Loucy (cell line): ENCODE measurements around the gene MACROD2.

Experiments
- H2AFZ ChIP-seq: fragments of 200-600 bp; sonication (generic); 2 replicates; pipeline ENCODE4 v1.6.0; 2016; ENCODE audit warnings: antibody characterized with exemption, mild to moderate bottlenecking, low read length, moderate library complexity
- H3F3A ChIP-seq: fragments of 200-600 bp; 2 replicates; pipeline ENCODE4 v1.6.0; 2016; ENCODE audit warnings: antibody characterized with exemption, low read depth, mild to moderate bottlenecking
- H3K27me3 ChIP-seq: fragments of 200-600 bp; sonication (generic); 2 replicates; pipeline ENCODE4 v1.6.1; 2014; ENCODE audit warnings: low read length, mild to moderate bottlenecking; ENCODE audit not compliant: insufficient read depth, poor library complexity, severe bottlenecking
- H3K36me3 ChIP-seq: fragments of 200-600 bp; sonication (generic); 2 replicates; pipeline ENCODE4 v1.6.1; 2016; ENCODE audit warnings: low read length; ENCODE audit not compliant: insufficient read depth
- H3K4me1 ChIP-seq: fragments of 200-600 bp; sonication (generic); 2 replicates; pipeline ENCODE4 v1.5.1; 2014; ENCODE audit warnings: low read length, mild to moderate bottlenecking; ENCODE audit not compliant: insufficient read depth, poor library complexity, severe bottlenecking
- H3K4me2 ChIP-seq: fragments of 200-600 bp; sonication (generic); 2 replicates; pipeline ENCODE4 v1.6.0; 2014; ENCODE audit warnings: antibody characterized with exemption, low read length, low read depth, mild to moderate bottlenecking; ENCODE audit not compliant: poor library complexity, severe bottlenecking
- H3K4me3 ChIP-seq: fragments of 200-600 bp; sonication (generic); 2 replicates; pipeline ENCODE4 v1.5.1; 2014; ENCODE audit warnings: low read length, mild to moderate bottlenecking, mixed read lengths; ENCODE audit not compliant: poor library complexity, severe bottlenecking
- H3K79me2 ChIP-seq: fragments of 200-600 bp; sonication (generic); 2 replicates; pipeline ENCODE4 v1.6.1; 2014; ENCODE audit warnings: low read length; ENCODE audit not compliant: insufficient read depth
- H3K9ac ChIP-seq: fragments of 200-600 bp; sonication (generic); 2 replicates; pipeline ENCODE4 v1.6.0; 2014; ENCODE audit warnings: mild to moderate bottlenecking, low read depth, low read length, moderate library complexity; ENCODE audit not compliant: poor library complexity, severe bottlenecking
- H3K9me2 ChIP-seq: fragments of 200-600 bp; sonication (generic); replicated peaks from 2 replicates; pipeline ENCODE4 v1.6.1; 2016; ENCODE audit warnings: low read depth, low read length, mixed read lengths
- H3K9me3 ChIP-seq: fragments of 200-600 bp; sonication (generic); 2 replicates; pipeline ENCODE4 v1.6.1; 2014; ENCODE audit warnings: mild to moderate bottlenecking, antibody characterized with exemption, low read length, low read depth; ENCODE audit not compliant: insufficient read depth
- H4K20me1 ChIP-seq: fragments of 200-600 bp; sonication (generic); 2 replicates; pipeline ENCODE4 v1.6.0; 2014; ENCODE audit warnings: antibody characterized with exemption, low read length, mild to moderate bottlenecking; ENCODE audit not compliant: insufficient read depth, poor library complexity, severe bottlenecking
- EZH2phosphoT487 ChIP-seq: fragments of 200-600 bp; IDR thresholded peaks from 2 replicates; pipeline ENCODE4 v1.6.1; 2018; ENCODE audit warnings: antibody characterized with exemption, mild to moderate bottlenecking, moderate library complexity, borderline replicate concordance
- TF ChIP-seq, protein P1 (sequence below): fragments of 200-600 bp; sonication (generic); conservative IDR thresholded peaks from 2 replicates; pipeline ENCODE4 v1.5.1; 2014; ENCODE audit warnings: mild to moderate bottlenecking, antibody characterized with exemption, low read length

Gene MACROD2

GRCh38 chr20:15440049-15440820 lies 1444.9 kb downstream of the MACROD2 start:
- Histone ChIP-seq H3K36me3 (no peaks in the 10 kb centered on the region), H3F3A (no peaks in the 10 kb centered on the region), H3K9ac (no peak overlapping the region), H3K4me2 (no peak overlapping the region), H3K4me1 (no peaks in the 10 kb centered on the region), H2AFZ (no peak overlapping the region), H3K27me3 (no peaks in the 10 kb centered on the region), H3K79me2 (no peaks in the 10 kb centered on the region), H4K20me1 (no peaks in the 10 kb centered on the region), H3K9me3 (no peaks in the 10 kb centered on the region), H3K9me2 (no peaks in the 10 kb centered on the region), H3K4me3 (no peak overlapping the region)
- TF ChIP-seq, protein P1, sequence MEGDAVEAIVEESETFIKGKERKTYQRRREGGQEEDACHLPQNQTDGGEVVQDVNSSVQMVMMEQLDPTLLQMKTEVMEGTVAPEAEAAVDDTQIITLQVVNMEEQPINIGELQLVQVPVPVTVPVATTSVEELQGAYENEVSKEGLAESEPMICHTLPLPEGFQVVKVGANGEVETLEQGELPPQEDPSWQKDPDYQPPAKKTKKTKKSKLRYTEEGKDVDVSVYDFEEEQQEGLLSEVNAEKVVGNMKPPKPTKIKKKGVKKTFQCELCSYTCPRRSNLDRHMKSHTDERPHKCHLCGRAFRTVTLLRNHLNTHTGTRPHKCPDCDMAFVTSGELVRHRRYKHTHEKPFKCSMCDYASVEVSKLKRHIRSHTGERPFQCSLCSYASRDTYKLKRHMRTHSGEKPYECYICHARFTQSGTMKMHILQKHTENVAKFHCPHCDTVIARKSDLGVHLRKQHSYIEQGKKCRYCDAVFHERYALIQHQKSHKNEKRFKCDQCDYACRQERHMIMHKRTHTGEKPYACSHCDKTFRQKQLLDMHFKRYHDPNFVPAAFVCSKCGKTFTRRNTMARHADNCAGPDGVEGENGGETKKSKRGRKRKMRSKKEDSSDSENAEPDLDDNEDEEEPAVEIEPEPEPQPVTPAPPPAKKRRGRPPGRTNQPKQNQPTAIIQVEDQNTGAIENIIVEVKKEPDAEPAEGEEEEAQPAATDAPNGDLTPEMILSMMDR: no peak
- TF ChIP-seq EZH2phosphoT487: no peak

- Histone ChIP-seq H3K9me3 (no peaks in the 10 kb centered on the region), H3K4me3 (no peak overlapping the region), H3K9ac (no peak overlapping the region), H3K9me2 (no peaks in the 10 kb centered on the region), H4K20me1 (no peaks in the 10 kb centered on the region), H3K79me2 (no peaks in the 10 kb centered on the region), H3F3A (no peaks in the 10 kb centered on the region), H2AFZ (no peak overlapping the region), H3K36me3 (no peaks in the 10 kb centered on the region), H3K4me1 (no peaks in the 10 kb centered on the region), H3K4me2 (no peak overlapping the region), H3K27me3 (no peaks in the 10 kb centered on the region)
- TF ChIP-seq EZH2phosphoT487: no peak
- TF ChIP-seq, protein P1: no peak
Observed at GRCh38 chr20:15445056-15445840, 1449.9 kb downstream of the MACROD2 start.

GRCh38 chr20:15446373-15446772 lies 1451.1 kb downstream of the MACROD2 start:
- TF ChIP-seq EZH2phosphoT487: no peak
- TF ChIP-seq, protein P1: no peak
- no peaks in the 10 kb centered on the region for H3K36me3 ChIP-seq

More at GRCh38 chr20:15446373-15446772, 1451.1 kb downstream of the MACROD2 start:
- Histone ChIP-seq H3K4me3 (no peak overlapping the region), H3K4me2 (no peak overlapping the region), H3K9ac (no peak overlapping the region), H3K9me3 (no peaks in the 10 kb centered on the region), H2AFZ (no peak overlapping the region), H3K4me1 (no peaks in the 10 kb centered on the region), H3K27me3 (no peaks in the 10 kb centered on the region), H4K20me1 (no peaks in the 10 kb centered on the region), H3K79me2 (no peaks in the 10 kb centered on the region), H3K9me2 (no peaks in the 10 kb centered on the region), H3F3A (no peaks in the 10 kb centered on the region)
